ENCODE data around the gene HOXB1.

Gene HOXB1

GRCh38 chr17:48491527-48492273, 39.1 kb downstream of the HOXB1 start:
- no peak overlapping the region for H2AFZ ChIP-seq (ENCODE audit: low read depth, low read length)
- H3K36me3 ChIP-seq (ENCODE audit: insufficient read depth, low read length), result no peaks in the 10 kb centered on the region
- H3K4me1 ChIP-seq (ENCODE audit: insufficient read depth, low read length), result no peaks in the 10 kb centered on the region
- H3K9me3 ChIP-seq (ENCODE audit: insufficient read depth, low read length, severe bottlenecking), result no peaks in the 10 kb centered on the region
- no peak overlapping the region for H3K4me2 ChIP-seq (ENCODE audit: insufficient read depth, low read length)
- peaks cover 33% of the 10 kb centered on the region for H3K27me3 ChIP-seq (ENCODE audit: insufficient read depth, low read length, poor library complexity)
- H3K27ac ChIP-seq (ENCODE audit: low read length), result no peak overlapping the region
- H3K79me2 ChIP-seq (ENCODE audit: insufficient read depth, low read length), result no peaks in the 10 kb centered on the region
- no peak overlapping the region for H3K4me3 ChIP-seq (ENCODE audit: low read depth in 1 of 2, low read length in 2 of 2)
- DNase-seq (no peak), ATAC-seq (ENCODE audit: insufficient read depth, low read depth) (no peak)
- peaks cover 6% of the 10 kb centered on the region for H4K20me1 ChIP-seq (ENCODE audit: insufficient read depth, low read length)
- TF ChIP-seq EZH2 (IDR thresholded peaks at IDR 0.05; ENCODE audit: borderline replicate concordance, low read depth, low read length, severe bottlenecking) (no peak), CTCF (IDR thresholded peaks at IDR 0.05; ENCODE audit: borderline replicate concordance, extremely low read depth, low read length, poor library complexity, severe bottlenecking) (no peak)
- H3K9ac ChIP-seq (ENCODE audit: low read depth, low read length), result no peak overlapping the region

GRCh38 chr17:48490451-48490892, 40.3 kb downstream of the HOXB1 start:
- Histone ChIP-seq H3K27ac (ENCODE audit: low read length) (no peak overlapping the region), H3K27me3 (ENCODE audit: insufficient read depth, low read length, poor library complexity) (peaks cover 36% of the 10 kb centered on the region), H4K20me1 (ENCODE audit: insufficient read depth, low read length) (peaks cover 6% of the 10 kb centered on the region), H3K4me2 (ENCODE audit: insufficient read depth, low read length) (no peak overlapping the region), H3K9me3 (ENCODE audit: insufficient read depth, low read length, severe bottlenecking) (no peaks in the 10 kb centered on the region), H3K36me3 (ENCODE audit: insufficient read depth, low read length) (no peaks in the 10 kb centered on the region), H3K4me1 (ENCODE audit: insufficient read depth, low read length) (no peaks in the 10 kb centered on the region), H3K4me3 (ENCODE audit: low read depth in 1 of 2, low read length in 2 of 2) (no peak overlapping the region), H3K79me2 (ENCODE audit: insufficient read depth, low read length) (no peaks in the 10 kb centered on the region), H3K9ac (ENCODE audit: low read depth, low read length) (no peak overlapping the region), H2AFZ (ENCODE audit: low read depth, low read length) (no peak overlapping the region)
- DNase-seq, result no peak
- no peak for ATAC-seq (ENCODE audit: insufficient read depth, low read depth)
- no peak for TF ChIP-seq CTCF (IDR thresholded peaks at IDR 0.05; ENCODE audit: borderline replicate concordance, extremely low read depth, low read length, poor library complexity, severe bottlenecking)
- no peak for TF ChIP-seq EZH2 (IDR thresholded peaks at IDR 0.05; ENCODE audit: borderline replicate concordance, low read depth, low read length, severe bottlenecking)

GRCh38 chr17:48489781-48490180, 41.0 kb downstream of the HOXB1 start:
- H3K4me3 ChIP-seq (ENCODE audit: low read depth in 1 of 2, low read length in 2 of 2), result no peak overlapping the region
- ATAC-seq (ENCODE audit: insufficient read depth, low read depth), result no peak
- TF ChIP-seq EZH2 (IDR thresholded peaks at IDR 0.05; ENCODE audit: borderline replicate concordance, low read depth, low read length, severe bottlenecking) (no peak), CTCF (IDR thresholded peaks at IDR 0.05; ENCODE audit: borderline replicate concordance, extremely low read depth, low read length, poor library complexity, severe bottlenecking) (no peak)
- H3K79me2 ChIP-seq (ENCODE audit: insufficient read depth, low read length), result no peaks in the 10 kb centered on the region
- H3K27me3 ChIP-seq (ENCODE audit: insufficient read depth, low read length, poor library complexity), result peaks cover 33% of the 10 kb centered on the region
- no peaks in the 10 kb centered on the region for H3K9me3 ChIP-seq (ENCODE audit: insufficient read depth, low read length, severe bottlenecking)
- H2AFZ ChIP-seq (ENCODE audit: low read depth, low read length), result no peak overlapping the region
- H3K27ac ChIP-seq (ENCODE audit: low read length), result no peak overlapping the region
- no peak for DNase-seq
- peaks cover 6% of the 10 kb centered on the region for H4K20me1 ChIP-seq (ENCODE audit: insufficient read depth, low read length)
- H3K4me2 ChIP-seq (ENCODE audit: insufficient read depth, low read length), result no peak overlapping the region
- no peak overlapping the region for H3K9ac ChIP-seq (ENCODE audit: low read depth, low read length)
- no peaks in the 10 kb centered on the region for H3K36me3 ChIP-seq (ENCODE audit: insufficient read depth, low read length)
- no peaks in the 10 kb centered on the region for H3K4me1 ChIP-seq (ENCODE audit: insufficient read depth, low read length)

Measured in DND-41 (cell line).